Endothelial cell of umbilical vein (primary cell): ENCODE measurements around the gene FKBP2. TPM values are rescaled to one million over a fixed set of nuclear protein-coding genes. Genes with fewer than 3 reads are reported as not detected.

ENCODE experiments used
- BruUV-seq: library from RNA; stranded (reverse); fragments of 400-500 nt; replicated peaks from 2 replicates; lab custom pipeline; 2021; lab: Mats Ljungman, UMichigan
- CTCF ChIA-PET: fragments of 300-600, 350-600 bp; sonication (Branson Sonifier 250); formaldehyde crosslinking; loops from one replicate; lab custom pipeline; 2021; ENCODE audit warnings: antibody characterized with exemption, inconsistent platforms; lab: Charles Lee
- POLR2A ChIA-PET: fragments of 300-600, 350-600 bp; sonication (Branson Sonifier 250); formaldehyde crosslinking; loops from one replicate; lab custom pipeline; 2021; ENCODE audit warnings: antibody characterized with exemption, inconsistent platforms; lab: Charles Lee
- DNase-seq: peaks from one replicate; pipeline ENCODE4 v3.0.0-alpha.2; 2011; ENCODE audit warnings: low read depth, low spot score
- FAIRE-seq: peaks from 2 replicates; lab custom pipeline; 2011; peaks lifted over from hg19 to GRCh38; lab: Jason Lieb, UNC
- H2AFZ ChIP-seq: 2 replicates; pipeline ENCODE4 v1.6.0; 2012; ENCODE audit warnings: low read depth, low read length, control low read depth, inconsistent platforms
- H3K27ac ChIP-seq: 2 replicates; pipeline ENCODE4 v1.5.1; 2011; ENCODE audit warnings: low read depth, mild to moderate bottlenecking, control low read depth, low read length, moderate library complexity; ENCODE audit not compliant: insufficient read depth
- H3K27me3 ChIP-seq, 2 experiments: 2 replicates each; pipeline versions ENCODE4 v1.6.0 to v1.6.1; 2011; ENCODE audit warnings: low read length in 2 of 2, mixed read lengths in 1 of 2; ENCODE audit not compliant: control insufficient read depth in 2 of 2, insufficient read depth in 2 of 2
- H3K36me3 ChIP-seq, 2 experiments: 2 replicates in 1 of 2; 3 replicates in 1 of 2; pipeline ENCODE4 v1.5.1; 2011; ENCODE audit warnings: low read length in 2 of 2, mild to moderate bottlenecking in 1 of 2, moderate library complexity in 1 of 2; ENCODE audit not compliant: control insufficient read depth in 2 of 2, insufficient read depth in 2 of 2; ENCODE audit errors: extremely low read depth in 1 of 2
- H3K4me1 ChIP-seq: 3 replicates; pipeline ENCODE4 v1.5.1; 2011; ENCODE audit warnings: mild to moderate bottlenecking, low read length; ENCODE audit not compliant: control insufficient read depth, insufficient read depth; ENCODE audit errors: extremely low read depth
- H3K4me2 ChIP-seq: 2 replicates; pipeline ENCODE4 v1.6.1; 2011; ENCODE audit warnings: low read length, control low read depth, mixed read lengths; ENCODE audit not compliant: insufficient read depth
- H3K4me3 ChIP-seq, 3 experiments: fragments of 200-600 bp in 1 of 3; sonication (generic), shearing (Covaris generic) in 1 of 3; replicated peaks in 1 of 3; 2 replicates each; pipeline ENCODE4 v1.5.1; 2011 to 2016; ENCODE audit warnings: control low read depth in 3 of 3, low read length in 3 of 3, mild to moderate bottlenecking in 2 of 3, inconsistent platforms in 1 of 3, low read depth in 1 of 3, moderate library complexity in 1 of 3; ENCODE audit not compliant: insufficient read depth in 1 of 3
- H3K79me2 ChIP-seq: 2 replicates; pipeline ENCODE4 v1.6.0; 2012; ENCODE audit warnings: low read length, inconsistent platforms; ENCODE audit not compliant: control insufficient read depth, insufficient read depth
- H3K9ac ChIP-seq: replicated peaks from 2 replicates; pipeline ENCODE3; 2011; ENCODE audit warnings: low read length, control low read depth; ENCODE audit not compliant: insufficient read depth; ENCODE audit errors: extremely low read depth
- H3K9me1 ChIP-seq: replicated peaks from 3 replicates; pipeline ENCODE4 v1.6.0; 2011; ENCODE audit warnings: mild to moderate bottlenecking, low read length; ENCODE audit not compliant: control insufficient read depth, insufficient read depth; ENCODE audit errors: extremely low read depth
- H3K9me3 ChIP-seq: replicated peaks from 2 replicates; pipeline ENCODE4 v1.5.1; 2012; ENCODE audit warnings: low read length, inconsistent platforms; ENCODE audit not compliant: control insufficient read depth, insufficient read depth
- H4K20me1 ChIP-seq: replicated peaks from 2 replicates; pipeline ENCODE3; 2011; ENCODE audit warnings: mild to moderate bottlenecking, low read length; ENCODE audit not compliant: control insufficient read depth, insufficient read depth; ENCODE audit errors: extremely low read depth
- CTCF ChIP-seq, 2 donors: IDR thresholded peaks; 1 replicate in 1 of 2; 2 replicates in 1 of 2; pipeline ENCODE4 v1.5.1; 2011; ENCODE audit warnings: low read length in 2 of 2, mild to moderate bottlenecking in 2 of 2, moderate library complexity in 2 of 2, control low read depth in 1 of 2, inconsistent platforms in 1 of 2, low read depth in 1 of 2; ENCODE audit not compliant: insufficient read depth in 1 of 2; ENCODE audit errors: extremely low read depth in 1 of 2
- EZH2 ChIP-seq: IDR thresholded peaks from 2 replicates; pipeline ENCODE4 v1.6.1; 2012; ENCODE audit warnings: borderline replicate concordance, low read depth, mild to moderate bottlenecking, moderate library complexity, low read length, inconsistent platforms; ENCODE audit not compliant: severe bottlenecking
- FOS ChIP-seq: IDR thresholded peaks from 2 replicates; pipeline ENCODE4 v1.6.1; 2011; ENCODE audit warnings: mild to moderate bottlenecking, low read length, moderate library complexity, borderline replicate concordance; ENCODE audit not compliant: insufficient read depth
- JUN ChIP-seq: IDR thresholded peaks from 2 replicates; pipeline ENCODE4 v1.6.1; 2011; ENCODE audit warnings: borderline replicate concordance, low read depth; ENCODE audit not compliant: insufficient read length, insufficient read depth
- POLR2AphosphoS5 ChIP-seq: IDR thresholded peaks from 2 replicates; pipeline ENCODE4 v1.6.1; 2012; ENCODE audit warnings: low read depth, mild to moderate bottlenecking, control low read depth, low read length, moderate library complexity; ENCODE audit not compliant: insufficient read depth
- dilution Hi-C: fragments of 300-500 bp; cut with MboI; formaldehyde crosslinking; loops from one replicate; pipeline ENCODE4 v1.15.0; 2019; ENCODE audit warnings: low sequenced_read_pairs; ENCODE audit not compliant: extremely low pct_ligation_motif_present
- intact Hi-C: fragments of 100-400 bp; cut with micrococcal nuclease; formaldehyde crosslinking; loops from one replicate; pipeline ENCODE4 v1.10.0; 2022
- polyA plus RNA-seq, 4 experiments: library from polyadenylated mRNA; depleted of rRNA in 3 of 4; stranded (reverse) in 3 of 4; unstranded in 1 of 4; fragments of >200 nt; gene quantifications; 2 replicates each; pipeline versions ENCODE4 v1.2.1 to v1.2.3, GENCODE V29; 2011 to 2012; ENCODE audit warnings: missing spikeins in 1 of 4
- total RNA-seq: library from RNA; stranded (reverse); gene quantifications from 2 replicates; pipeline ENCODE4 v1.2.3, GENCODE V29; 2021
- TF ChIP-seq, protein P1 (sequence below): IDR thresholded peaks from 2 replicates; pipeline ENCODE4 v1.6.1; 2011; ENCODE audit not compliant: insufficient read depth, insufficient read length

The FKBP2 gene
- total and polyA plus RNA-seq, 2 donors (not counting 3 experiments of a cell fraction or from before 2014, with no cell fraction given) = 48.5 to 74.4 TPM

- H3K36me3 ChIP-seq = peaks cover 3 to 18% of the 10 kb centered on the region in 2 experiments
- ChIA-PET POLR2A (no interaction called here), CTCF (interaction anchor here (2.0 to 4.8 kb wide), 2 partner anchors 18 to 36 kb away, joined by 4 to 57 read pairs; partner anchors contain the start of genes BAD and CATSPERZ)
These were observed 25.4 kb downstream of the FKBP2 start for GRCh38 chr11:64266339-64266738.

More at GRCh38 chr11:64266339-64266738, 25.4 kb downstream of the FKBP2 start:
- Histone ChIP-seq H3K27me3 (no peaks in the 10 kb centered on the region), H3K4me2 (no peak overlapping the region), H2AFZ (no peak overlapping the region), H3K4me3 (no peak overlapping the region), H3K27ac (no peak overlapping the region), H3K9ac (no peak overlapping the region), H3K9me1 (no peaks in the 10 kb centered on the region), H3K4me1 (peaks cover 49% of the 10 kb centered on the region), H3K9me3 (no peaks in the 10 kb centered on the region), H3K79me2 (no peaks in the 10 kb centered on the region), H4K20me1 (no peaks in the 10 kb centered on the region)
- no peak for TF ChIP-seq JUN
- TF ChIP-seq, protein P1, sequence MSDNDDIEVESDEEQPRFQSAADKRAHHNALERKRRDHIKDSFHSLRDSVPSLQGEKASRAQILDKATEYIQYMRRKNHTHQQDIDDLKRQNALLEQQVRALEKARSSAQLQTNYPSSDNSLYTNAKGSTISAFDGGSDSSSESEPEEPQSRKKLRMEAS = no peak
- no peak for TF ChIP-seq CTCF (IDR thresholded peaks at IDR 0.05; ENCODE audit: extremely low read depth in 1 of 2, insufficient read depth in 1 of 2, low read depth in 1 of 2, low read length in 2 of 2)
- TF ChIP-seq EZH2 = no peak
- peak; percentile 43 for TF ChIP-seq FOS
- peak; percentile 51 for TF ChIP-seq POLR2AphosphoS5
- intact Hi-C loops (no loop called here), dilution Hi-C loops (no loop called here)
- no TSS peak for BruUV-seq
- peak; percentile 59 for FAIRE-seq
- no peak for DNase-seq
